GM12873 (cell line): ENCODE results near the gene RUNX1.

Experiments
- TF ChIP-seq, protein P1 (sequence below): IDR thresholded peaks from 2 replicates; pipeline ENCODE4 v1.5.1; 2012; ENCODE audit warnings: low read depth, mild to moderate bottlenecking, moderate library complexity, low read length, control low read depth; ENCODE audit not compliant: insufficient read depth; ENCODE audit errors: missing control alignments

The RUNX1 gene

GRCh38 chr21:34992736-34993398 lies 56.2 kb downstream of the RUNX1 start:
- TF ChIP-seq, protein P1, sequence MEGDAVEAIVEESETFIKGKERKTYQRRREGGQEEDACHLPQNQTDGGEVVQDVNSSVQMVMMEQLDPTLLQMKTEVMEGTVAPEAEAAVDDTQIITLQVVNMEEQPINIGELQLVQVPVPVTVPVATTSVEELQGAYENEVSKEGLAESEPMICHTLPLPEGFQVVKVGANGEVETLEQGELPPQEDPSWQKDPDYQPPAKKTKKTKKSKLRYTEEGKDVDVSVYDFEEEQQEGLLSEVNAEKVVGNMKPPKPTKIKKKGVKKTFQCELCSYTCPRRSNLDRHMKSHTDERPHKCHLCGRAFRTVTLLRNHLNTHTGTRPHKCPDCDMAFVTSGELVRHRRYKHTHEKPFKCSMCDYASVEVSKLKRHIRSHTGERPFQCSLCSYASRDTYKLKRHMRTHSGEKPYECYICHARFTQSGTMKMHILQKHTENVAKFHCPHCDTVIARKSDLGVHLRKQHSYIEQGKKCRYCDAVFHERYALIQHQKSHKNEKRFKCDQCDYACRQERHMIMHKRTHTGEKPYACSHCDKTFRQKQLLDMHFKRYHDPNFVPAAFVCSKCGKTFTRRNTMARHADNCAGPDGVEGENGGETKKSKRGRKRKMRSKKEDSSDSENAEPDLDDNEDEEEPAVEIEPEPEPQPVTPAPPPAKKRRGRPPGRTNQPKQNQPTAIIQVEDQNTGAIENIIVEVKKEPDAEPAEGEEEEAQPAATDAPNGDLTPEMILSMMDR, result no peak

DNA sequence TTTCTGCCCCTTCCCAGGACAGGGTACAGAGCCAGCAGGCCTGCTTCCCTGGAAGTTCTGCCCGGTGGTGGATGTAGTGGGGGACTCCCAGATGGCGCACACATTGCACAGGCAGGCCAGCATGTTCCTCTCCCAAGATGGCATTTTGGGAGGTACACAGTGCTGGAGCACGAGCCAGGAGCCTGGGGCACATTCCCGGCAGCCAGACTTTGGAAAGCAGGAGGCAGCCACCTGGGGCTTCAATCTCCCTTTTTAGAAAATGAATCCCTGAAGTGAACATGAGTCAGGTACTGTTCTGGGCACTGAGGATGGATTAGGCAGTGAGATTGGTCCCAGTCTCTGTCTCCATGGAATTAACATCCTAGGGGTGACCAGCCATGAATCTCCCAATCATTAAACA lies 56.9 kb downstream of the RUNX1 start:
- TF ChIP-seq, protein P1, result no peak

DNA sequence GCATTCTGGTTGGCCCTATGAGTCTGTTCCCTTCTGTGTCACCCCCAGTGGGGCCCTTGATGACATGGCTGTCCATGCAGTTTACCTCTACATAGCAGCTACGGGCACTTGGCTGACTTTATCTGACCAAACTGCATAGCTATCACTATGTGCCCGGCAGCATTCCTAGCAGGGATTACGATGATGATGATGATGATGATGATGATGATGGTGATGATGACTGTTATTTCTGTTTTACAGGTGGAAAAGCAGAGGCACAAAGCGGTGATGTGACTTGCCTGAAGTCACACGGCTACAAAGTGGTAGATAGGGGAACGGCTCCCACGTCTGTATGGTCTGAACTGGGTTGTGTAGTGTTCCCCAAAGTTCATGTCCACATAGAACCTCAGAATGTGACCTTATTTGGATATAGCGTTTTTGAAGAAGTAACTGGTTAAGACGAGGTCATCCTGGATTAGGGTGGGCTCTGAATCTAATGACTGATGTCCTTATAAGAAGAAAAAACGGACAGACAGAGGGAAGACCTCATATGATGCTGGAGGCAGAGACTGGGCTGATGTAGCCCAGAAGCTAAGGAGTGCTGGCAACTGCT lies 57.6 kb downstream of the RUNX1 start:
- TF ChIP-seq, protein P1, result no peak

DNA sequence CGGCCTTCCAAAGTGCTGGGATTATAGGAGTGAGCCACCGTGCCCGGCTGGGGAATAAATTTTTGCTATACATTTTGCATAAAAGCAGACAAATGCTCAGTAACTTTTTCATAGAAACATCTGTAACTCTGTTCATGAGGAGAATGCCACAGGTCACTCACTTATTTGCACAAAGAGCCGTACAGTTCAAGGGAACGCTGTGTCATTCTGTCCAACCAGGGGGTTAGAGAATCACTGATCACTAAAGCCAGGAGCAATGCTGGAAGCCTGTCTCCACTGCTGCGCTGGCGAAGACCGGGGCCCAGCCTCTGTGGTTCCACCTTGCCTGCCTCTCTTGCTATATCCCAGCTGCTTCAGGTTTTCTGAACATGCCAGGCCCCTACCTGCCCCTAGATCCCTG lies 58.3 kb downstream of the RUNX1 start:
- TF ChIP-seq, protein P1, result no peak

DNA sequence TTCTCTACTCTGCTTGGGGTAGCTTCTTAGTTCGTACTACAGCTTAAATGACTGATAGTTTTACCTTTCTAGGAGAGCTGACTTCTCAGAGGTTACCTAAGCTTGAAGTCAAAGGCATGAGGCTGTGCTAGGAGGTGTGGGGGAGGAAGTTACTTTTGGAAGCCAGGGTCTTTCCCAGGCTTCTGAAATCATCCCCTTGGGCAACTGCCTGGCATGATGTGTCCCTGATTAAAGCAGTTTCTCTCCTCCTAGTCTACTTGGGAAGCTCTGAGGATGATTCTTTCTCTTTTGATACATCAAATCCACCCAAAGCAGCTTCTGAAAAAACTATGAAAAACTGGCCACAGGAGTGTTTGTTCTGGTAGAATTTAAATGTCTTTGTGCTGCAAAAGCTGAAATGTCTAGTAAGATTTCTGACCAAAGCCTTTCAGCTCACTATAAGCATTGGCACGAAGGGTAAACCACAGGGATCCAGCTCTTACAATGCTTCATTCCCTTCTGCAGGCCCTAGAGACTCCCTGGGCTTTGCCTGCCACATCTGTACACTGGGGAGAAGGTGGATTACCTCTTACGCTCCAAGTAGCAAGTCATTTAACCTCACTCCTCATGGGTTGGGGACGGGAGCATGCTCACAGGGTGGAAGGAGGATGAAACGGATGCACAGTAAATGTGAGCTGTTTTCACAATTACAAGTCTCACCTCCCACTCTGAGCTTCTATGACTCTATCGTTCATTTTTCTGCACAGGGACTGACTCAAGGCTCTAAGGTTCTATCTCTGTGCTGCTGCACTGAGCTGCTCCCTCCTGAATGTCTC lies 59.6 kb downstream of the RUNX1 start:
- TF ChIP-seq, protein P1, result no peak

GRCh38 chr21:34988625-34989024 lies 60.5 kb downstream of the RUNX1 start:
- TF ChIP-seq, protein P1, result no peak

- TF ChIP-seq, protein P1, result no peak
Observed at GRCh38 chr21:34988139-34988538, 61.0 kb downstream of the RUNX1 start.
